ENCODE data around the gene DDX3X.

DNA sequence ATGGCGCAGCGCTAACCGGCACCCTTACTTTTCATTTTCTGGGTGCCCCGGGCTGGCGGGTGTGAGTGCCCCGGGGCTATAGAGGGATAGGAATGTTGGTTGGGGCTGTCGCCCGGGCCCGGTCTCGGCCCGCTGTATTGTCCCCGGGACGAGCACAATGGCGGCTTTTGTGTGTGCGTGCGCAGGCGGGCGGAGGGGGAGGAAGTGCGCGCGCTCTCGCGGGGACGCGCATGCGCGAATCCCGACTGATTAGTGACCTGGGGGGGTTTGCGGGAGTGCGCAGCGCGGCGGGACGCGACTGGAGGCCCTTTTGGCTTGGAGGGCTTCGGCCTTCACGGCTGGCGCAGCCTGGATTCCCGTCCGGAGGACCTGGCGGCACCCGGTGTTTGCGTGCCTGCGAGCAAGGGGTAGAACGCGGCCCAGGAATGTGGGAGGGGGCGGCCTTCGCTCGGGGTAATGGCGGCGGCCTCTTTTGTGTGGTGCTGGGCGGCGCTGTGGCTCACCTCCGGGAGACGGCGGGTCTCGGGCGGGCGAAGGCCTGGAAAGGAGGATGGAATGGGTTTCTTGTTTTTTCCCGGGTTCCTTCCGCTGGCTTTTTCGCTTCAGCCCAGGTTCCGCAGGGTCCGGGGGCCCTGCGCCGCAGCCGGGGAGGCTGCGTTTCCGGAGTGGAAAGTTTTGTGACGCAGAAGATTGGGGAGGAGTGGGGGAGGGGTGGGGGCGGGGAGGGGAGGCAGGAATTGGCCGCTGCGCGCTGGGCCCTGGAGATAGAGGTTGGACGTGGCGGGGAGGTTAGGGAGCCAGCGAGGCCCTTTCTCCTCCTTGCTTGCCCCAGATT, 618 bp downstream of the DDX3X start:
- TF ChIP-seq, protein P1, sequence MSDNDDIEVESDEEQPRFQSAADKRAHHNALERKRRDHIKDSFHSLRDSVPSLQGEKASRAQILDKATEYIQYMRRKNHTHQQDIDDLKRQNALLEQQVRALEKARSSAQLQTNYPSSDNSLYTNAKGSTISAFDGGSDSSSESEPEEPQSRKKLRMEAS (IDR thresholded peaks at IDR 0.05): no peak; the same call in 1 of the 2 replicates
- TF ChIP-seq, protein P2, sequence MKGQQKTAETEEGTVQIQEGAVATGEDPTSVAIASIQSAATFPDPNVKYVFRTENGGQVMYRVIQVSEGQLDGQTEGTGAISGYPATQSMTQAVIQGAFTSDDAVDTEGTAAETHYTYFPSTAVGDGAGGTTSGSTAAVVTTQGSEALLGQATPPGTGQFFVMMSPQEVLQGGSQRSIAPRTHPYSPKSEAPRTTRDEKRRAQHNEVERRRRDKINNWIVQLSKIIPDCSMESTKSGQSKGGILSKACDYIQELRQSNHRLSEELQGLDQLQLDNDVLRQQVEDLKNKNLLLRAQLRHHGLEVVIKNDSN (IDR thresholded peaks at IDR 0.05): no peak
- TF ChIP-seq TAF1 (IDR thresholded peaks at IDR 0.05; ENCODE audit: low read depth) (no peak), ZBTB7A (IDR thresholded peaks at IDR 0.05; ENCODE audit: low read depth) (no peak), YY1 (IDR thresholded peaks at IDR 0.05; ENCODE audit: low read depth) (peak; percentile 76; the same call in 1 of the 2 replicates), CEBPB (IDR thresholded peaks at IDR 0.05) (no peak), NFIC (IDR thresholded peaks at IDR 0.05) (no peak)

Data from Ishikawa (cell line).